ENCODE data around the gene DYNLT3. TPM values are rescaled to one million over a fixed set of nuclear protein-coding genes. Genes with fewer than 3 reads are reported as not detected.

The DYNLT3 gene
- total RNA-seq, 1 experiment from 2014 or later: 5.7 TPM

GRCh38 chrX:37894725-37895124, 47.4 kb upstream of the DYNLT3 start:
- no peak for DNase-seq
- no peaks in the 10 kb centered on the region for H3K79me2 ChIP-seq (ENCODE audit: insufficient read depth, low read length)
- no peak overlapping the region for H2BK5ac ChIP-seq (ENCODE audit: insufficient read length, low read length)
- no peak overlapping the region for H2BK20ac ChIP-seq (ENCODE audit: low read depth, low read length, poor library complexity, severe bottlenecking)
- Mint-ChIP-seq H3K4me3 (no peak overlapping the region), H3K36me3 (ENCODE audit: insufficient read depth in 1 of 3, low read depth in 3 of 3) (no peaks in the 10 kb centered on the region; a peak in 1 of 7 replicates), H3K27me3 (ENCODE audit: low read depth) (no peaks in the 10 kb centered on the region), H3K9me3 (peaks cover 50% of the 10 kb centered on the region in 2 experiments), H3K27ac (no peak overlapping the region), H3K4me1 (peaks cover 7 to 13% of the 10 kb centered on the region in 2 experiments; a peak in 3 of 4 replicates)
- H3K18ac ChIP-seq (ENCODE audit: insufficient read length, low read depth, low read length): no peak overlapping the region
- no peaks in the 10 kb centered on the region for H3K4me1 ChIP-seq (ENCODE audit: insufficient read depth, low read length)
- H3K56ac ChIP-seq (ENCODE audit: insufficient read length, low read depth, low read length): no peak overlapping the region
- H3K27ac ChIP-seq (ENCODE audit: insufficient read length, low read depth, low read length): no peak overlapping the region
- no peak overlapping the region for H3K4me2 ChIP-seq (ENCODE audit: insufficient read depth, insufficient read length, low read length)
- no peak for TF ChIP-seq CTCF (conservative IDR thresholded peaks at IDR 0.05)
- no CpG with 5 or more reads among the region's 3 CpGs for WGBS (ENCODE audit: extremely low coverage, insufficient read length, low lambda C conversion rate)
- H3K9me3 ChIP-seq (ENCODE audit: control insufficient read depth, low read depth, low read length): no peaks in the 10 kb centered on the region
- no peak overlapping the region for H2AFZ ChIP-seq (ENCODE audit: low read length)
- H4K8ac ChIP-seq (replicated peaks; ENCODE audit: insufficient read length, low read depth, low read length): no peak overlapping the region
- H3K27me3 ChIP-seq (ENCODE audit: insufficient read depth, low read length): no peaks in the 10 kb centered on the region
- H3T11ph ChIP-seq (ENCODE audit: low read length): no peak overlapping the region
- H2BK120ac ChIP-seq (ENCODE audit: low read depth, low read length, poor library complexity, severe bottlenecking): no peak overlapping the region
- H2AK5ac ChIP-seq (ENCODE audit: insufficient read length, low read length): no peak overlapping the region
- no peak overlapping the region for H3K4ac ChIP-seq (ENCODE audit: low read depth, low read length)
- no peak overlapping the region for H3K14ac ChIP-seq (ENCODE audit: insufficient read depth, low read length)
- no peak overlapping the region for H3K23ac ChIP-seq (ENCODE audit: insufficient read length, low read depth, low read length)
- H2BK15ac ChIP-seq (ENCODE audit: low read depth, low read length): no peak overlapping the region
- no peak overlapping the region for H2BK12ac ChIP-seq (ENCODE audit: insufficient read length, low read depth, low read length)
- H3K23me2 ChIP-seq (ENCODE audit: insufficient read length, low read depth, low read length, poor library complexity, severe bottlenecking): no peaks in the 10 kb centered on the region
- H4K91ac ChIP-seq (ENCODE audit: insufficient read length, low read depth, low read length): no peak overlapping the region
- H4K20me1 ChIP-seq (ENCODE audit: control insufficient read depth, insufficient read depth, insufficient read length): no peaks in the 10 kb centered on the region
- H4K5ac ChIP-seq (ENCODE audit: insufficient read length, low read depth, low read length): no peak overlapping the region
- H3K79me1 ChIP-seq (ENCODE audit: insufficient read depth, low read depth, low read length, poor library complexity, severe bottlenecking): no peaks in the 10 kb centered on the region
- no peak overlapping the region for H3K9ac ChIP-seq (ENCODE audit: extremely low read depth, insufficient read length, low read length)
